Peyer's patch (tissue), 4 donors: ENCODE measurements around the gene OR6V1.

Experiments used
- POLR2A ChIP-seq, 2 donors: fragments of 450-650 bp; IDR thresholded peaks; one replicate each; pipeline ENCODE4 v1.5.1; 2017; ENCODE audit warnings: antibody characterized with exemption in 2 of 2, mild to moderate bottlenecking in 2 of 2, moderate library complexity in 2 of 2
- TF ChIP-seq, protein P1 (sequence below), 6 experiments: fragments of 450-650 bp in 4 of 6; fragments of 200-600 bp in 2 of 6; sonication (generic) in 1 of 6; IDR thresholded peaks; one replicate each; pipeline ENCODE4 v1.5.1; 2017 to 2019; ENCODE audit warnings: antibody characterized with exemption in 6 of 6, mild to moderate bottlenecking in 3 of 6, moderate library complexity in 1 of 6

DNA sequence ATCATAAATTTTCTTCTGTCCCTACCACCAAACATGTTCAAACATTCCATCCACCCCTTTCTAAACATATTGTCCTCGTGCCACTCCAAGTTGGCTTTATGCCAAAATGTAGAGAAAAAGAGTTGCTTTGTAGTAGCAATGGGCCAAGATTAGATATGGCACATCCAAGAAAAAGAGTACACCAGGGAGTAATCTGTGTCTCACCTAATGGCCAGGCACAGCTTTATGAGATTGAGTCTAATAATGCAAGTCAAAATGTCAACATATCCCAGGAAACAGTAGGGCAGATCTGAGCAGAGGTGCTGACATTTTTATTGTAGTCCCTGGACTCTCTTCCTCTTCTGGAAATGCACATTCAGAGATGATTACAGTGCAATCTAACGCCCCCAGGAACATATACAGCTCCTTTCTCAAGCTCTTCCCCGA lies 5.7 kb upstream of the OR6V1 start:
- TF ChIP-seq, protein P1, sequence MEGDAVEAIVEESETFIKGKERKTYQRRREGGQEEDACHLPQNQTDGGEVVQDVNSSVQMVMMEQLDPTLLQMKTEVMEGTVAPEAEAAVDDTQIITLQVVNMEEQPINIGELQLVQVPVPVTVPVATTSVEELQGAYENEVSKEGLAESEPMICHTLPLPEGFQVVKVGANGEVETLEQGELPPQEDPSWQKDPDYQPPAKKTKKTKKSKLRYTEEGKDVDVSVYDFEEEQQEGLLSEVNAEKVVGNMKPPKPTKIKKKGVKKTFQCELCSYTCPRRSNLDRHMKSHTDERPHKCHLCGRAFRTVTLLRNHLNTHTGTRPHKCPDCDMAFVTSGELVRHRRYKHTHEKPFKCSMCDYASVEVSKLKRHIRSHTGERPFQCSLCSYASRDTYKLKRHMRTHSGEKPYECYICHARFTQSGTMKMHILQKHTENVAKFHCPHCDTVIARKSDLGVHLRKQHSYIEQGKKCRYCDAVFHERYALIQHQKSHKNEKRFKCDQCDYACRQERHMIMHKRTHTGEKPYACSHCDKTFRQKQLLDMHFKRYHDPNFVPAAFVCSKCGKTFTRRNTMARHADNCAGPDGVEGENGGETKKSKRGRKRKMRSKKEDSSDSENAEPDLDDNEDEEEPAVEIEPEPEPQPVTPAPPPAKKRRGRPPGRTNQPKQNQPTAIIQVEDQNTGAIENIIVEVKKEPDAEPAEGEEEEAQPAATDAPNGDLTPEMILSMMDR (IDR thresholded peaks at IDR 0.05) = no peak
- TF ChIP-seq POLR2A (IDR thresholded peaks at IDR 0.05) = no peak
